ENCODE results near the gene MRM3.
"Not testable (repeated sequence)": the region's sequence is repeated elsewhere in the genome, so short reads cannot be mapped to it uniquely, and the experiment has no call there.

GRCh38 chr17:835721-836120 is 53.6 kb downstream of the MRM3 start:
- TF ChIP-seq CTCF (IDR thresholded peaks at IDR 0.05; ENCODE audit: low read depth, low read length, poor library complexity, severe bottlenecking); EZH2phosphoT487 (IDR thresholded peaks at IDR 0.05; ENCODE audit: borderline replicate concordance, low read length): not testable (repeated sequence)

All from DOHH2 (cell line).